Suprapubic skin (tissue), 4 donors: ENCODE data around the gene TMOD1.

Source experiments
- POLR2A ChIP-seq, 2 donors: fragments of 450-650 bp; IDR thresholded peaks; one replicate each; pipeline ENCODE4 v1.6.1; 2017; ENCODE audit warnings: antibody characterized with exemption in 2 of 2, mild to moderate bottlenecking in 2 of 2, moderate library complexity in 2 of 2
- POLR2AphosphoS5 ChIP-seq, 3 donors: sonication (generic); formaldehyde crosslinking; IDR thresholded peaks; one replicate each; pipeline ENCODE4 v1.6.1; 2017; ENCODE audit warnings: antibody characterized with exemption in 3 of 3
- TF ChIP-seq, protein P1 (sequence below), 2 donors: fragments of 200-600 bp in 1 of 2; fragments of 450-650 bp in 1 of 2; sonication (generic) in 1 of 2; IDR thresholded peaks; one replicate each; pipeline ENCODE4 v1.5.1; 2016 to 2019; ENCODE audit warnings: antibody characterized with exemption in 2 of 2, mild to moderate bottlenecking in 1 of 2, moderate library complexity in 1 of 2

DNA sequence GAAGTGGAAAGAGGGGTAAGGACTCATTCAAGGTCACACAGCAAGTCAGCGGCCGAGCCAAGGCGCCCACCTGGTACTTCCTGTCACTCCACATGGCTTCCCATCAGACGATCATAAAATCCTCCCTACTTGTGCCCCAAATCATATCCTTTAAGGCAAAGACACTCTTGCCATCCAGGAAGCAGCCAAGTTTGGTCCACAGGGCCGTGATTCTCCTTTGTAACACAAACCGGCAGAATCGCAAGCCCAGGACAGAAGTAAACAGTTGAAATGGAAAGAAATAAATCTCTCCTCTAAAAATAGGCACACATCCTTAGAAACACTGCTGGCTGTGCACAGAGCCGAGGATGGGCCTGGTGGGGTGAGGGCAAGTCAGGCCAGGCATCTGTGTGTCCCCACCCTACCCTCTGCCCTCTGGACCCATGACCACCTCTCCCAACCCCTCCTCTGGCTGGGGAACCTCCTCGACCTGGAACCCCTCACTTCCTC lies 30.5 kb downstream of the TMOD1 start:
- TF ChIP-seq POLR2A (IDR thresholded peaks at IDR 0.05) = no peak
- TF ChIP-seq, protein P1, sequence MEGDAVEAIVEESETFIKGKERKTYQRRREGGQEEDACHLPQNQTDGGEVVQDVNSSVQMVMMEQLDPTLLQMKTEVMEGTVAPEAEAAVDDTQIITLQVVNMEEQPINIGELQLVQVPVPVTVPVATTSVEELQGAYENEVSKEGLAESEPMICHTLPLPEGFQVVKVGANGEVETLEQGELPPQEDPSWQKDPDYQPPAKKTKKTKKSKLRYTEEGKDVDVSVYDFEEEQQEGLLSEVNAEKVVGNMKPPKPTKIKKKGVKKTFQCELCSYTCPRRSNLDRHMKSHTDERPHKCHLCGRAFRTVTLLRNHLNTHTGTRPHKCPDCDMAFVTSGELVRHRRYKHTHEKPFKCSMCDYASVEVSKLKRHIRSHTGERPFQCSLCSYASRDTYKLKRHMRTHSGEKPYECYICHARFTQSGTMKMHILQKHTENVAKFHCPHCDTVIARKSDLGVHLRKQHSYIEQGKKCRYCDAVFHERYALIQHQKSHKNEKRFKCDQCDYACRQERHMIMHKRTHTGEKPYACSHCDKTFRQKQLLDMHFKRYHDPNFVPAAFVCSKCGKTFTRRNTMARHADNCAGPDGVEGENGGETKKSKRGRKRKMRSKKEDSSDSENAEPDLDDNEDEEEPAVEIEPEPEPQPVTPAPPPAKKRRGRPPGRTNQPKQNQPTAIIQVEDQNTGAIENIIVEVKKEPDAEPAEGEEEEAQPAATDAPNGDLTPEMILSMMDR (IDR thresholded peaks at IDR 0.05) = no peak
- TF ChIP-seq POLR2AphosphoS5 (IDR thresholded peaks at IDR 0.05) = no peak
